Posterior vena cava (tissue), 2 donors: Measurements from ENCODE around the gene MYL3. TPM values are rescaled to one million over a fixed set of nuclear protein-coding genes. Genes with fewer than 3 reads are reported as not detected.

Experiments used
- DNase-seq: peaks from one replicate; pipeline ENCODE4 v3.0.0-alpha.2; 2020; ENCODE audit warnings: low spot score
- intact Hi-C, 2 donors: fragments of 100-400 bp; cut with DNase I; formaldehyde crosslinking; loops; one replicate each; pipeline versions ENCODE4 v1.14.1 to v1.14.2; 2022 to 2023
- total RNA-seq, 2 donors: library from RNA; stranded (reverse); fragmentation: NEBNext Ultra II Directional; extraction: Animal tissue kit (Norgen Biotek cat#: 25700); gene quantifications; one replicate each; pipeline ENCODE4 v1.2.1, GENCODE V29; 2021
- donor health status: DM: yes; HTN: yes; CAD: no.
- donor health status: DM: yes; HTN: yes; CAD: no.

The MYL3 gene
- total RNA-seq, 2 donors from 2014 or later, result 3.2 to 5.9 TPM

GRCh38 chr3:46889381-46890110 is 26.3 kb upstream of the MYL3 start:
- intact Hi-C loops, result no loop called here
- no peak for DNase-seq

- no peak for DNase-seq
- intact Hi-C loops, result no loop called here
Observed at GRCh38 chr3:46888705-46889104, 25.5 kb upstream of the MYL3 start.

- no peak for DNase-seq
- intact Hi-C loops, result no loop called here
Observed at GRCh38 chr3:46887980-46888494, 24.8 kb upstream of the MYL3 start.

- DNase-seq, result no peak
- intact Hi-C loops, result no loop called here
Observed at GRCh38 chr3:46885612-46886011, 22.4 kb upstream of the MYL3 start.

- no peak for DNase-seq
- intact Hi-C loops, result no loop called here
Observed at GRCh38 chr3:46884929-46885328, 21.7 kb upstream of the MYL3 start.

GRCh38 chr3:46884427-46884826 is 21.2 kb upstream of the MYL3 start:
- intact Hi-C loops, result no loop called here

GRCh38 chr3:46883830-46884185 is 20.6 kb upstream of the MYL3 start:
- intact Hi-C loops, result no loop called here
- DNase-seq, result no peak

More at GRCh38 chr3:46884427-46884826, 21.2 kb upstream of the MYL3 start:
- no peak for DNase-seq

- no peak for DNase-seq
- intact Hi-C loops, result no loop called here
Observed at GRCh38 chr3:46883054-46883829, 20.0 kb upstream of the MYL3 start.

- intact Hi-C loops, result no loop called here
- no peak for DNase-seq
Observed at GRCh38 chr3:46882377-46883053, 19.3 kb upstream of the MYL3 start.

GRCh38 chr3:46881596-46882376 is 18.5 kb upstream of the MYL3 start:
- intact Hi-C loops, result no loop called here
- no peak for DNase-seq

GRCh38 chr3:46880884-46881595 is 17.8 kb upstream of the MYL3 start:
- intact Hi-C loops, result no loop called here
- DNase-seq, result no peak

- intact Hi-C loops, result no loop called here
- no peak for DNase-seq
Observed at GRCh38 chr3:46878781-46879436, 15.7 kb upstream of the MYL3 start.

- intact Hi-C loops, result no loop called here
- DNase-seq, result no peak
Observed at GRCh38 chr3:46877406-46878125, 14.3 kb upstream of the MYL3 start, which contains the start of gene PTH1R. PTH1R (plus strand) TSS chr3:46877721; CDS start chr3:46883560, 5,839 bp downstream.

GRCh38 chr3:46876313-46877300 is 13.4 kb upstream of the MYL3 start:
- intact Hi-C loops, result no loop called here
- DNase-seq, result no peak

GRCh38 chr3:46875560-46875959 is 12.3 kb upstream of the MYL3 start:
- intact Hi-C loops, result no loop called here

GRCh38 chr3:46874430-46874829 is 11.2 kb upstream of the MYL3 start:
- intact Hi-C loops, result no loop called here
- DNase-seq, result no peak

More at GRCh38 chr3:46875560-46875959, 12.3 kb upstream of the MYL3 start:
- DNase-seq, result no peak
